Activated CD4-positive, alpha-beta T cell treated with anti-CD3 and anti-CD28 coated beads, Interleukin-2, amount 50 U/mL, for 1 hour (primary cell): ENCODE data around the gene NELFCD.
"Not testable (repeated sequence)": the region's sequence is repeated elsewhere in the genome, so short reads cannot be mapped to it uniquely, and the experiment has no call there.

Experiments
- DNase-seq: peaks from one replicate; pipeline ENCODE4 v3.0.0-alpha.2; 2020

Gene NELFCD

GRCh38 chr20:58973866-58974265, 7.2 kb upstream of the NELFCD start:
- DNase-seq = no peak

- no peak for DNase-seq
Observed at GRCh38 chr20:58975353-58975752, 5.7 kb upstream of the NELFCD start.

- DNase-seq = no peak
Observed at GRCh38 chr20:58976061-58976730, 4.9 kb upstream of the NELFCD start.

- DNase-seq = no peak
Observed at GRCh38 chr20:58978351-58979190, 2.5 kb upstream of the NELFCD start.

GRCh38 chr20:58981628-58982364, 740 bp downstream of the NELFCD start:
- DNase-seq = no peak

- no peak for DNase-seq
Observed at GRCh38 chr20:58982406-58983114, 1.5 kb downstream of the NELFCD start.

- DNase-seq = not testable (repeated sequence)
Observed at GRCh38 chr20:58983115-58983468, 2.0 kb downstream of the NELFCD start.

- no peak for DNase-seq
Observed at GRCh38 chr20:58984691-58985090, 3.6 kb downstream of the NELFCD start.

- no peak for DNase-seq
Observed at GRCh38 chr20:58985656-58986055, 4.6 kb downstream of the NELFCD start.

GRCh38 chr20:58986286-58986967, 5.4 kb downstream of the NELFCD start:
- no peak for DNase-seq

GRCh38 chr20:58986968-58987517, 6.0 kb downstream of the NELFCD start:
- DNase-seq = no peak

GRCh38 chr20:58987790-58988564, 6.9 kb downstream of the NELFCD start:
- no peak for DNase-seq

- DNase-seq = no peak
Observed at GRCh38 chr20:58988565-58988882, 7.5 kb downstream of the NELFCD start.

- no peak for DNase-seq
Observed at GRCh38 chr20:58989196-58989595, 8.1 kb downstream of the NELFCD start.

GRCh38 chr20:58990651-58991445, 9.8 kb downstream of the NELFCD start:
- DNase-seq = no peak

GRCh38 chr20:58991715-58992114, 10.7 kb downstream of the NELFCD start:
- DNase-seq = no peak

- no peak for DNase-seq
Observed at GRCh38 chr20:58992911-58993310, 11.9 kb downstream of the NELFCD start.

GRCh38 chr20:58993332-58994248, 12.5 kb downstream of the NELFCD start:
- DNase-seq = no peak

- no peak for DNase-seq
Observed at GRCh38 chr20:58994390-58995159, 13.5 kb downstream of the NELFCD start.
